Measurements from ENCODE around the gene MMP14.

DNA sequence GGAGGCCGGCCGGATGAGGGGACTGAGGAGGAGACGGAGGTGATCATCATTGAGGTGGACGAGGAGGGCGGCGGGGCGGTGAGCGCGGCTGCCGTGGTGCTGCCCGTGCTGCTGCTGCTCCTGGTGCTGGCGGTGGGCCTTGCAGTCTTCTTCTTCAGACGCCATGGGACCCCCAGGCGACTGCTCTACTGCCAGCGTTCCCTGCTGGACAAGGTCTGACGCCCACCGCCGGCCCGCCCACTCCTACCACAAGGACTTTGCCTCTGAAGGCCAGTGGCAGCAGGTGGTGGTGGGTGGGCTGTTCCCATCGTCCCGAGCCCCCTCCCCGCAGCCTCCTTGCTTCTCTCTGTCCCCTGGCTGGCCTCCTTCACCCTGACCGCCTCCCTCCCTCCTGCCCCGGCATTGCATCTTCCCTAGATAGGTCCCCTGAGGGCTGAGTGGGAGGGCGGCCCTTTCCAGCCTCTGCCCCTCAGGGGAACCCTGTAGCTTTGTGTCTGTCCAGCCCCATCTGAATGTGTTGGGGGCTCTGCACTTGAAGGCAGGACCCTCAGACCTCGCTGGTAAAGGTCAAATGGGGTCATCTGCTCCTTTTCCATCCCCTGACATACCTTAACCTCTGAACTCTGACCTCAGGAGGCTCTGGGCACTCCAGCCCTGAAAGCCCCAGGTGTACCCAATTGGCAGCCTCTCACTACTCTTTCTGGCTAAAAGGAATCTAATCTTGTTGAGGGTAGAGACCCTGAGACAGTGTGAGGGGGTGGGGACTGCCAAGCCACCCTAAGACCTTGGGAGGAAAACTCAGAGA is 9.6 kb downstream of the MMP14 start:
- TF ChIP-seq POLR2A (IDR thresholded peaks at IDR 0.05; ENCODE audit: borderline replicate concordance, extremely low read depth, insufficient read depth, insufficient read length), result no peak
- TF ChIP-seq, protein P1, sequence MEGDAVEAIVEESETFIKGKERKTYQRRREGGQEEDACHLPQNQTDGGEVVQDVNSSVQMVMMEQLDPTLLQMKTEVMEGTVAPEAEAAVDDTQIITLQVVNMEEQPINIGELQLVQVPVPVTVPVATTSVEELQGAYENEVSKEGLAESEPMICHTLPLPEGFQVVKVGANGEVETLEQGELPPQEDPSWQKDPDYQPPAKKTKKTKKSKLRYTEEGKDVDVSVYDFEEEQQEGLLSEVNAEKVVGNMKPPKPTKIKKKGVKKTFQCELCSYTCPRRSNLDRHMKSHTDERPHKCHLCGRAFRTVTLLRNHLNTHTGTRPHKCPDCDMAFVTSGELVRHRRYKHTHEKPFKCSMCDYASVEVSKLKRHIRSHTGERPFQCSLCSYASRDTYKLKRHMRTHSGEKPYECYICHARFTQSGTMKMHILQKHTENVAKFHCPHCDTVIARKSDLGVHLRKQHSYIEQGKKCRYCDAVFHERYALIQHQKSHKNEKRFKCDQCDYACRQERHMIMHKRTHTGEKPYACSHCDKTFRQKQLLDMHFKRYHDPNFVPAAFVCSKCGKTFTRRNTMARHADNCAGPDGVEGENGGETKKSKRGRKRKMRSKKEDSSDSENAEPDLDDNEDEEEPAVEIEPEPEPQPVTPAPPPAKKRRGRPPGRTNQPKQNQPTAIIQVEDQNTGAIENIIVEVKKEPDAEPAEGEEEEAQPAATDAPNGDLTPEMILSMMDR (IDR thresholded peaks at IDR 0.05 in 2 of 3, conservative IDR thresholded peaks at IDR 0.05 in 1 of 3; ENCODE audit: borderline replicate concordance in 1 of 3, insufficient read depth in 1 of 3, low read depth in 2 of 3, low read length in 2 of 3), result no peak
- no peak for TF ChIP-seq MAX (IDR thresholded peaks at IDR 0.05)
- TF ChIP-seq EZH2 (IDR thresholded peaks at IDR 0.05), result no peak
